K562 (cell line): Measurements from ENCODE around the gene CORIN. TPM values are rescaled to one million over a fixed set of nuclear protein-coding genes. Genes with fewer than 3 reads are reported as not detected.
A peak's percentile ranks its signal among the peaks of the same experiment; 100 is the strongest.

Experiments used
- ATAC-seq: fragments of 200-7000 bp; cut with Tn5 transposase; 3 replicates; pipeline ENCODE4 v1.9.1; 2020; ENCODE audit warnings: moderate library complexity
- BruUV-seq: library from RNA; stranded (reverse); fragments of 400-500 nt; replicated peaks from 2 replicates; lab custom pipeline; 2021; lab: Mats Ljungman, UMichigan
- CTCF ChIA-PET: fragments of 300-600 bp; formaldehyde crosslinking; extraction: SDS; loops from one replicate; lab custom pipeline; 2021; ENCODE audit warnings: low intra/inter-chr PET ratio; lab: Yijun Ruan, JAX
- POLR2A ChIA-PET: fragments of 300-600, 350-650 bp; sonication (Branson Sonifier 250); formaldehyde crosslinking; extraction: SDS; loops from one replicate; lab custom pipeline; 2021; ENCODE audit warnings: antibody characterized with exemption, inconsistent platforms; lab: Yijun Ruan, JAX
- DNase-seq, 4 experiments: peaks; one replicate each; pipeline versions ENCODE4 v3.0.0 to v3.0.0-alpha.2; 2011 to 2018; ENCODE audit warnings: low spot score in 3 of 4, mixed read lengths in 3 of 4; ENCODE audit errors: extremely low read depth in 1 of 4
- FAIRE-seq: peaks from 2 replicates; lab custom pipeline; 2011; peaks lifted over from hg19 to GRCh38; lab: Jason Lieb, UNC
- H2AFZ ChIP-seq: 2 replicates; pipeline ENCODE4 v1.6.0; 2011; ENCODE audit warnings: low read depth, low read length, control low read depth, inconsistent platforms
- H3K27ac ChIP-seq: fragments of 200-600 bp; 3 replicates; pipeline ENCODE4 v1.8.0; 2011; ENCODE audit warnings: low read depth, mild to moderate bottlenecking, control low read depth, inconsistent platforms, low read length, moderate library complexity, mixed read lengths; ENCODE audit errors: extremely low read depth
- H3K27me3 ChIP-seq, 2 experiments: fragments of 300-600 bp in 1 of 2; 2 replicates in 1 of 2; 3 replicates in 1 of 2; pipeline versions ENCODE4 v1.6.0 to v1.8.0; 2011; ENCODE audit warnings: inconsistent platforms in 2 of 2, low read length in 2 of 2, mild to moderate bottlenecking in 1 of 2, mixed read lengths in 1 of 2, moderate library complexity in 1 of 2; ENCODE audit not compliant: control insufficient read depth in 2 of 2, insufficient read depth in 2 of 2
- H3K36me3 ChIP-seq: fragments of 300-600 bp; 3 replicates; pipeline ENCODE4 v1.8.0; 2011; ENCODE audit warnings: mild to moderate bottlenecking, low read length, inconsistent platforms; ENCODE audit not compliant: control insufficient read depth, insufficient read depth
- H3K4me1 ChIP-seq, 2 experiments: fragments of 200-600 bp in 1 of 2; replicated peaks in 1 of 2; 2 replicates in 1 of 2; 3 replicates in 1 of 2; pipeline versions ENCODE4 v1.5.1 to v1.8.0; 2011; ENCODE audit warnings: inconsistent platforms in 2 of 2, low read length in 2 of 2, mild to moderate bottlenecking in 1 of 2, mixed read lengths in 1 of 2, moderate library complexity in 1 of 2; ENCODE audit not compliant: control insufficient read depth in 2 of 2, insufficient read depth in 2 of 2
- H3K4me2 ChIP-seq: 2 replicates; pipeline ENCODE4 v1.6.1; 2011; ENCODE audit warnings: low read length, control low read depth, inconsistent platforms, mixed read lengths; ENCODE audit not compliant: insufficient read depth
- H3K4me3 ChIP-seq: fragments of 200-600 bp; sonication (generic), shearing (Covaris generic); 2 replicates; pipeline ENCODE4 v1.5.1; 2016; ENCODE audit warnings: control low read depth, inconsistent platforms
- H3K79me2 ChIP-seq: fragments of 200-600 bp; 3 replicates; pipeline ENCODE4 v1.8.0; 2011; ENCODE audit warnings: low read length, inconsistent platforms; ENCODE audit not compliant: control insufficient read depth, insufficient read depth
- H3K9ac ChIP-seq, 2 experiments: 2 replicates each; pipeline versions ENCODE4 v1.6.0 to v1.6.1; 2011; ENCODE audit warnings: low read depth in 2 of 2, low read length in 2 of 2, control low read depth in 1 of 2, inconsistent platforms in 1 of 2, mild to moderate bottlenecking in 1 of 2, mixed read lengths in 1 of 2; ENCODE audit not compliant: insufficient read depth in 1 of 2
- H3K9me1 ChIP-seq: one replicate; pipeline ENCODE4 v1.6.0; 2011; ENCODE audit warnings: inconsistent platforms, mild to moderate bottlenecking, low read length, moderate library complexity; ENCODE audit not compliant: control insufficient read depth, insufficient read depth
- H3K9me3 ChIP-seq: replicated peaks from 2 replicates; pipeline ENCODE4 v1.5.1; 2011; ENCODE audit warnings: low read depth, low read length, inconsistent platforms; ENCODE audit not compliant: control insufficient read depth, insufficient read depth
- H4K20me1 ChIP-seq: replicated peaks from 2 replicates; pipeline ENCODE4 v1.6.1; 2011; ENCODE audit warnings: low read length, inconsistent platforms, mixed read lengths; ENCODE audit not compliant: control insufficient read depth, insufficient read depth
- CBFB ChIP-seq: sonication (generic); formaldehyde crosslinking; IDR thresholded peaks from 2 replicates; pipeline ENCODE4 v1.4.0; 2020; ENCODE audit warnings: mild to moderate bottlenecking, missing genetic modification reagents
- GTF3C2 ChIP-seq: IDR thresholded peaks from 3 replicates; pipeline ENCODE4 v1.6.1; 2011; ENCODE audit warnings: borderline replicate concordance, mild to moderate bottlenecking, moderate library complexity; ENCODE audit not compliant: insufficient read length; ENCODE audit errors: extremely low read depth
- RAD21 ChIP-seq, 2 experiments: fragments of 250-450 bp in 1 of 2; fragments of 450-650 bp in 1 of 2; sonication (Bioruptor Pico) in 1 of 2; formaldehyde crosslinking in 1 of 2; IDR thresholded peaks in 1 of 2; conservative IDR thresholded peaks in 1 of 2; 2 replicates each; pipeline versions ENCODE4 v1.4.0 to v1.8.0; 2020 to 2022; ENCODE audit warnings: mild to moderate bottlenecking in 2 of 2, moderate library complexity in 1 of 2
- TRIM28 ChIP-seq: fragments of 450-650 bp; IDR thresholded peaks from 2 replicates; pipeline ENCODE4 v1.6.1; 2017
- ZBTB40 ChIP-seq, 2 experiments: fragments of 450-650 bp in 1 of 2; sonication (generic) in 1 of 2; formaldehyde crosslinking in 1 of 2; IDR thresholded peaks; 2 replicates each; pipeline versions ENCODE4 v1.7.1 to v1.9.0; 2016 to 2022; ENCODE audit warnings: inconsistent platforms in 1 of 2, mild to moderate bottlenecking in 1 of 2, missing genetic modification reagents in 1 of 2
- ZNF232 ChIP-seq: sonication (generic); formaldehyde crosslinking; IDR thresholded peaks from 2 replicates; pipeline ENCODE4 v1.8.0; 2022; ENCODE audit warnings: mild to moderate bottlenecking, missing genetic modification reagents
- WGBS: fragments of 100-300 bp; shearing (Covaris generic); methylation state at CpG from one replicate; pipeline ENCODE4 v1.1.6; 2016; ENCODE audit warnings: low coverage, mixed read lengths; ENCODE audit not compliant: insufficient coverage; ENCODE audit errors: missing lambda C conversion rate; 5-methylcytosine and 5-hydroxymethylcytosine counted together
- in situ Hi-C: fragments of 300-500 bp; cut with MboI; formaldehyde crosslinking; loops from 4 replicates; pipeline ENCODE4 v1.15.0; 2018; ENCODE audit warnings: inconsistent platforms, mixed read lengths
- intact Hi-C: fragments of 100-400 bp; cut with micrococcal nuclease; formaldehyde crosslinking; loops from 2 replicates; pipeline ENCODE4 v1.14.2; 2022
- polyA plus RNA-seq, 8 experiments: library from polyadenylated mRNA; depleted of rRNA in 4 of 8; stranded (reverse) in 5 of 8; unstranded in 3 of 8; fragments of >200 nt; fragmentation: Nextera tagmentation in 2 of 8; fragmentation: Illumina TruSeq in 1 of 8; extraction: Ambion mirVana in 2 of 8; extraction: Trizol in 1 of 8; gene quantifications; 2 replicates each; pipeline versions ENCODE4 v1.2.1 to v1.2.3, GENCODE V29; 2011 to 2014; ENCODE audit warnings: inconsistent platforms in 1 of 8, missing spikeins in 1 of 8
- total RNA-seq, 7 experiments: library from RNA; depleted of rRNA in 6 of 7; stranded (reverse); fragments of >200 nt in 6 of 7; fragmentation: Illumina TruSeq in 2 of 7; extraction: Trizol in 2 of 7; gene quantifications; 2 replicates each; pipeline versions ENCODE4 v1.2.1 to v1.2.3, GENCODE V29; 2011 to 2021; ENCODE audit warnings: low replicate concordance in 1 of 7

Gene CORIN
- total and polyA plus RNA-seq, 9 of the 15 experiments (the other 6 are each of a cell fraction or from before 2014, with no cell fraction given) = 0.04 to 0.31 (median 0.08) TPM; not detected in 4

GRCh38 chr4:47705326-47705981 lies 132.4 kb downstream of the CORIN start:
- Histone ChIP-seq H3K4me3 (no peak overlapping the region), H3K27me3 (peaks cover 0 to 10% of the 10 kb centered on the region in 2 experiments; a peak in 2 of 5 replicates), H3K27ac (no peak overlapping the region), H3K79me2 (no peaks in the 10 kb centered on the region), H3K4me1 (no peaks in the 10 kb centered on the region), H3K9me1 (no peaks in the 10 kb centered on the region), H3K9me3 (no peaks in the 10 kb centered on the region), H4K20me1 (no peaks in the 10 kb centered on the region), H2AFZ (no peak overlapping the region), H3K36me3 (no peaks in the 10 kb centered on the region), H3K9ac (no peak overlapping the region), H3K4me2 (no peak overlapping the region)
- peak; percentile 75; the same call in 2 of the 3 replicates for ATAC-seq
- ChIA-PET POLR2A (interaction anchor here (1.0 kb wide), 1 partner anchor 23 kb away, joined by 3 read pairs; no protein-coding TSS in a partner anchor), CTCF (interaction anchor here (1.0 to 1.4 kb wide), 2 partner anchors 228 to 382 kb away, joined by 3 to 5 read pairs; no protein-coding TSS in a partner anchor)
- intact Hi-C loops (loop anchor here (5.0 kb wide), 2 partner anchors 227 to 382 kb away; no protein-coding TSS in a partner anchor), in situ Hi-C loops (loop anchor here (10.0 kb wide), 1 partner anchor 219 kb away; no protein-coding TSS in a partner anchor)
- FAIRE-seq = peak; percentile 37
- DNase-seq = peak; percentile 13 to 28 (median 24)
- 2% methylated on average over 7 of the region's 7 CpGs for WGBS
- BruUV-seq = no TSS peak
- TF ChIP-seq ZBTB40 (IDR thresholded peaks at IDR 0.05) (no peak), ZBTB40 (CRISPR knock-in tag; IDR thresholded peaks at IDR 0.05) (no peak), RAD21 (CRISPR knock-in tag; conservative IDR thresholded peaks at IDR 0.05 in 1 of 2, IDR thresholded peaks at IDR 0.05 in 1 of 2) (peak in 1 of 2 experiments; percentile 33; a peak in 1 of 4 replicates), TRIM28 (no peak), ZNF232 (CRISPR knock-in tag) (no peak), CBFB (CRISPR knock-in tag) (no peak), GTF3C2 (no peak)
